Forelimb muscle (tissue), 1 donor: Measurements from ENCODE around the gene FDCSP. TPM values are rescaled to one million over a fixed set of nuclear protein-coding genes. Genes with fewer than 3 reads are reported as not detected.
"Not testable (repeated sequence)": the region's sequence is repeated elsewhere in the genome, so short reads cannot be mapped to it uniquely, and the experiment has no call there.

ENCODE experiments used
- DNase-seq: peaks from one replicate; pipeline ENCODE4 v3.0.0-alpha.2; 2013; ENCODE audit warnings: low read depth
- polyA plus RNA-seq: library from polyadenylated mRNA; unstranded; fragments of 120-200 nt; gene quantifications from one replicate; pipeline ENCODE4 v1.2.1, GENCODE V29; 2013; ENCODE audit not compliant: insufficient read length

FDCSP gene
- polyA plus RNA-seq, 1 donor: 1.5 TPM

- no peak for DNase-seq
Observed at GRCh38 chr4:70239131-70239883, 13.4 kb downstream of the FDCSP start.

- no peak for DNase-seq
Observed at GRCh38 chr4:70239884-70240591, 14.1 kb downstream of the FDCSP start.

GRCh38 chr4:70242297-70242696 lies 16.4 kb downstream of the FDCSP start, which contains the start of gene CSN3:
TSS of gene CSN3 (plus strand) at chr4:70242597. CDS start at chr4:70244820, 2,223 bp downstream.
- DNase-seq: not testable (repeated sequence)

- DNase-seq: no peak
Observed at GRCh38 chr4:70243091-70243490, 17.2 kb downstream of the FDCSP start.

GRCh38 chr4:70251250-70251944 lies 25.5 kb downstream of the FDCSP start:
- no peak for DNase-seq

GRCh38 chr4:70251945-70252277 lies 26.0 kb downstream of the FDCSP start:
- no peak for DNase-seq

- DNase-seq: no peak
Observed at GRCh38 chr4:70269674-70270073, 43.8 kb downstream of the FDCSP start.

- no peak for DNase-seq
Observed at GRCh38 chr4:70277121-70277520, 51.2 kb downstream of the FDCSP start.

- no peak for DNase-seq
Observed at GRCh38 chr4:70280567-70280966, 54.6 kb downstream of the FDCSP start.

Other genes with a start within 250 kb of the FDCSP start
- not detected for gene STATH, start 230.2 kb upstream of the FDCSP start, polyA plus RNA-seq
- not detected for gene HTN3, start 197.7 kb upstream of the FDCSP start, polyA plus RNA-seq
- gene HTN1, start 175.7 kb upstream of the FDCSP start, polyA plus RNA-seq: 0.08 TPM
- 0.05 TPM for gene PRR27, start 71.9 kb upstream of the FDCSP start, polyA plus RNA-seq
- not detected for gene ODAM, start 30.4 kb upstream of the FDCSP start, polyA plus RNA-seq
- gene CSN3, start 16.5 kb downstream of the FDCSP start, polyA plus RNA-seq: not detected
- not detected for gene CABS1, start 108.9 kb downstream of the FDCSP start, polyA plus RNA-seq
- not detected for gene SMR3A, start 134.6 kb downstream of the FDCSP start, polyA plus RNA-seq
- not detected for gene SMR3B, start 157.0 kb downstream of the FDCSP start, polyA plus RNA-seq
- not detected for gene OPRPN, start 171.8 kb downstream of the FDCSP start, polyA plus RNA-seq
- not detected for gene MUC7, start 246.1 kb downstream of the FDCSP start, polyA plus RNA-seq